SU-DHL-6 (cell line): ENCODE measurements around the gene CBFA2T3.

Source experiments
- CTCF ChIP-seq: fragments of 200-600 bp; sonication (generic); IDR thresholded peaks from one replicate; pipeline ENCODE4 v1.5.1; 2017; ENCODE audit warnings: antibody characterized with exemption, mild to moderate bottlenecking, low read length, moderate library complexity; ENCODE audit not compliant: insufficient read depth, poor library complexity, severe bottlenecking
- EZH2phosphoT487 ChIP-seq: fragments of 200-600 bp; sonication (generic), shearing (Covaris generic); conservative IDR thresholded peaks from 2 replicates; pipeline ENCODE4 v1.6.1; 2018; ENCODE audit warnings: mild to moderate bottlenecking, antibody characterized with exemption, low read length, moderate library complexity, mixed read lengths

- TF ChIP-seq CTCF, result no peak
- TF ChIP-seq EZH2phosphoT487, result no peak
These were observed 115.6 kb downstream of the CBFA2T3 start for GRCh38 chr16:88861359-88861758.
